ENCODE data around the gene TBL2. TPM values are rescaled to one million over a fixed set of nuclear protein-coding genes. Genes with fewer than 3 reads are reported as not detected.
"Not testable (repeated sequence)": the region's sequence is repeated elsewhere in the genome, so short reads cannot be mapped to it uniquely, and the experiment has no call there.

The TBL2 gene
- total RNA-seq, 1 donor from 2014 or later, result 29.8 TPM

GRCh38 chr7:73618538-73618937, 40.2 kb upstream of the TBL2 start:
- intact Hi-C loops (cut with DNase I), result no loop called here
- DNase-seq, result no peak
- peaks cover 23% of the 10 kb centered on the region for H3K27me3 ChIP-seq
- H3K9me3 ChIP-seq, result no peaks in the 10 kb centered on the region
- ATAC-seq, result no peak
- H3K4me1 ChIP-seq, result peaks cover under 1% of the 10 kb centered on the region
- H3K4me3 ChIP-seq, result no peak overlapping the region
- H3K27ac ChIP-seq, result no peak overlapping the region
- no peaks in the 10 kb centered on the region for H3K36me3 ChIP-seq
- TF ChIP-seq CTCF (IDR thresholded peaks at IDR 0.05), result no peak

DNA sequence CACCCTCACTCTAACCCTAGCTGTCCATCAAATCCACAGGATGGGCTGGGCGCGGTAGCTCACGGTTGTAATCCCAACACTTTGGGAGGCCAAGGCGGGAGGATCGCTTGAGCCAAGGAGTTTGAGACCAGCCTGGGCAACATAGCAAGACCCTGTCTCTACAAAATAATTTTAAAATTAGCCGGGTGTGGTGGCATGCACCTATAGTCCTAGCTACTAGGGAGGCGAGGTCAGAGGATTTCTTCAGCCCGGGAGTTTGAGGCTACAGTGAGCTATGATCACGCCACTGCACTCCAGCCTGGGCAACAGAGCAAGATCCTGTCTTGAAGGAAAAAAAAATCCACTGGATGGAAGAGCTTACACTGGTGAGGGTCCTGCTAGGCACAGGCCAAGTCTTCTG, 39.1 kb upstream of the TBL2 start:
- H3K4me1 ChIP-seq; H3K9me3 ChIP-seq; H3K27ac ChIP-seq; intact Hi-C loops (cut with DNase I); H3K36me3 ChIP-seq; DNase-seq; ATAC-seq; H3K4me3 ChIP-seq: not testable (repeated sequence)
- peaks cover 14% of the 10 kb centered on the region for H3K27me3 ChIP-seq

GRCh38 chr7:73615886-73616285, 37.5 kb upstream of the TBL2 start:
- H3K36me3 ChIP-seq, result no peaks in the 10 kb centered on the region
- no peak for TF ChIP-seq CTCF (IDR thresholded peaks at IDR 0.05)
- H3K4me3 ChIP-seq, result no peak overlapping the region
- no peak overlapping the region for H3K27ac ChIP-seq
- no peak for ATAC-seq
- H3K9me3 ChIP-seq, result no peaks in the 10 kb centered on the region
- H3K4me1 ChIP-seq, result no peaks in the 10 kb centered on the region
- intact Hi-C loops (cut with DNase I), result no loop called here
- peaks cover 10% of the 10 kb centered on the region for H3K27me3 ChIP-seq
- no peak for DNase-seq

DNA sequence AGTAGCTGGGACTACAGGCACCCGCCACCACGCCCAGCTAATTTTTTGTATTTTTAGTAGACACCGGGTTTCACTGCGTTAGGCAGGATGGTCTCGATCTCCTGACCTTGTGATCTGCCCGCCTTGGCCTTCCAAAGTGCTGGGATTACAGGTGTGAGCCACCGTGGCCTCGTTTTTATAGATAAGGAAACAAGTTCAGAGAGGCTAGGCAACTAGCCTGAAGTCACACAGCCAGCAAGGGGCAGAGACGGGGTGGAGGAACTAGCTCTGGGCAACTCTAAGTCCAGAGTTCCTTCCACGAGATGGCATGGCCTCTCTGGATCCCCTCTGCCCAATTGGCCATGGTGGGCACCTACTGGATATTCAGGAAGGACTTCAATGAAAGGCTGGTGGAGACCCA, 36.6 kb upstream of the TBL2 start:
- H3K4me3 ChIP-seq; H3K27ac ChIP-seq; H3K36me3 ChIP-seq; H3K9me3 ChIP-seq; ATAC-seq; DNase-seq; H3K4me1 ChIP-seq; H3K27me3 ChIP-seq; intact Hi-C loops (cut with DNase I): not testable (repeated sequence)

DNA sequence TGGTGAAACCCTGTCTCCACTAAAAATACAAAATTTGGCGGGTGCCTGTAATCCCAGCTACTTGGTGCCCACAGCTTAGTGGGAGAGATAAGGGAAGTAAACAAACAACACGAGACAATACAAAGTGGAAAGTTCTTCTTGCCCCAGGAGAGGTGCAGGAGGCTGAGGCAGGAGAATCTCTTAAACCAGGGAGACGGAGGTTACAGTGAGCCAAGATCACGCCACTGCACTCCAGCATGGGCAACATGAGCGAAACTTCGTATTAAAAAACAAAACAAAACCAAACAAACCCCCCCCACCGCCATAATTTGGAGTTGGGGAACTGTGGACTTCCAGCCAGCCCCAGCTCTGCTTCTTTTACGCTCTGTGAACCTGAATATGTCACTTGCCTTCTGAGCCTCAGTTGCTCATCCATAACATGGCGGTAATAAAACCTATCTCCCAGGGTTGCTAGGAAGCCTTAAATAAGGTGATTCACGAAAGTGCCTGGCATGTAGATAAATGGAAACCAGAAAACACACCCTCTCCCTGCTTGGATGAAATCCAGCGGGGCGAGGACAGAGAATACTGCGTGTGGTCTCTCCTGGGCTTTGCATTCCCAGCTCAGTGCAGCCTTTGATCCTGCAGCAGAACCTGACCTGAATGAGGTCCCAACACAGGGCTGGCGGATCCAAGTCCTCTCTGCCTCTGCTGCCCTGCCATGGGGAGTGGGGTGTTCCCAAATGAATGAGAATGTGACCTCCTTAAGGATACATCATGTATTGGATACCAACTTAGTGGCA, 35.8 kb upstream of the TBL2 start:
- Histone ChIP-seq H3K36me3 (no peaks in the 10 kb centered on the region), H3K4me1 (no peaks in the 10 kb centered on the region), H3K27ac (no peak overlapping the region), H3K9me3 (no peaks in the 10 kb centered on the region), H3K27me3 (peaks cover 6% of the 10 kb centered on the region), H3K4me3 (no peak overlapping the region)
- intact Hi-C loops (cut with DNase I), result no loop called here
- no peak for TF ChIP-seq CTCF (IDR thresholded peaks at IDR 0.05)
- DNase-seq (no peak), ATAC-seq (no peak)

DNA sequence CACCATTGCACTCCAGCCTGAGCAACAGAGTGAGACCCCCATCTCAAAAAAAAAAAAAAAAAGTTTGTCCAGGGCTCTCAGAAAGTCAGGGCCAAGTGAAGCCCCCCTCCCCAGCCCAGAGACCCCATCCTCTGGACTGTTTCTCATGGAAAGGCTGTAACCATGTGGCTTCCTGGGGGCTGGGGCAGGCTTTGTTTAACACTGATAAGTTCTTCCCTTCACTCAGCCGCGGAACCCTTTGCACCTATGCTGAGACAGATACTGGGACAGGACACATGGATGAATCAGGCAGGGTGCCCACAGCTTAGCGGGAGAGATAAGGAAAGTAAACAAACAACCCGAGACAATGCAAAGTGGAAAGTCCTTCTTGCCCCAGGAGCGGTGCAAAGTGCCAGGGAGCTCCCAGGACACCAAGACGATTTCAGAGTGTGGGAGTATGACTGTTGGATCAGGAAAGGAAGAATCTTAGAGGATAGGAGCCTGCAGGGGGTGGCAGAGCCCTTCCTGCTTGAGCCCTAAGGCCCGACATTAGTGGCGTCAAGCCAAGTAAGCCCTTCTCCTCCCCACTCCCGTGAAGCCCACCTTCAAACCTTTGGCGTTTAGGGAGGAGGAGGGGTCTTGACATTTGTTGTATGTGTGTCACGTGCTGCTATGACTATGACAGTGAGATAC, 34.4 kb upstream of the TBL2 start:
- Histone ChIP-seq H3K27ac (no peak overlapping the region), H3K27me3 (peaks cover 6% of the 10 kb centered on the region), H3K4me3 (no peak overlapping the region), H3K4me1 (no peaks in the 10 kb centered on the region), H3K9me3 (no peaks in the 10 kb centered on the region), H3K36me3 (no peaks in the 10 kb centered on the region)
- intact Hi-C loops (cut with DNase I), result no loop called here
- DNase-seq (no peak), ATAC-seq (peak; percentile 49)
- TF ChIP-seq CTCF (IDR thresholded peaks at IDR 0.05), result no peak
